GM19463 (cell line): ENCODE results near the gene SRD5A2.

Experiments
- ATAC-seq: cut with Tn5 transposase; IDR thresholded peaks from one replicate; pipeline ENCODE4 v1.9.1; 2021; ENCODE audit warnings: mild to moderate bottlenecking, moderate library complexity; ENCODE audit not compliant: unreplicated experiment

SRD5A2 gene

GRCh38 chr2:31474296-31474695 lies 106.4 kb downstream of the SRD5A2 start:
- ATAC-seq, result no peak
